Activated CD4-positive, CD25-positive, alpha-beta regulatory T cell (primary cell): ENCODE results near the gene FER.
"Not testable (repeated sequence)": the region's sequence is repeated elsewhere in the genome, so short reads cannot be mapped to it uniquely, and the experiment has no call there.

Experiments
- DNase-seq, 4 experiments: peaks; one replicate each; lab custom pipeline; 2025; lab: John Stamatoyannopoulos, UW

The FER gene

DNA sequence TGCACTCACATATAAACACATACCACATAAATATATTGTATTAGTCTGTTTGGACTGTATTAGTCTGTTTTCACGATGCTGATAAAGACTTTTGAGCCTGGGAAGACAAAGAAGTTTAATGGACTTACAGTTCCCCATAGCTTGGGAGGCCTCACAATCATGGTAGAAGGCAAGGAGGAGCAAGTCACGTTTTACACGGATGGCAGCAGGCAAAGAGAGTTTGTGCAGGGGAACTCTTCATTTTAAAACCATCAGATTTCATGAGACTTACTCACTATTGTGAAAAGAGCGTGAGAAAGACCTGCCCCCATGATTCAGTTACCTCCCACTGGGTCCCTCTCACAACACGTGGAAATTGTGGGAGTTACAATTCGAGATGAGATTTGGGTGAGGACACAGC lies 133.4 kb downstream of the FER start:
- DNase-seq, result no peak

DNA sequence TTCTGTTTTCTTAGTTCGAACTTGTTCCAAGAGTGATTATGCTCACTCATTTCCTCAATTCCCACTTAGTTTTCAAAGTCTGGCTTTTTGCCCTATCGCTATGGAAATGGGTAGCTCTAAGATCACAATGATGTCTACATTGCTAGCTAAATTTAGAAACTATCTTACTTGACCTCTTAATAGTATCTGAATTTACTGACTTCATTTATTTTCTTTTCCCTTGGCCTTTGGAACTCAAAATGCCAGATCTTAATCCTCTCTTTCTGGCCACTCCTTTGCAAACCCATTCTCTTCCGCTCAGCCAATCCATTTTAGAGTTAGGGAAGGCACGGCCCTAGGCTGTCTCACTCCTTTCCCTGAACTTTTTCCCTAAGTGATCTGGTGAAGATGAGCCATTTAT lies 137.0 kb downstream of the FER start:
- DNase-seq, result no peak

DNA sequence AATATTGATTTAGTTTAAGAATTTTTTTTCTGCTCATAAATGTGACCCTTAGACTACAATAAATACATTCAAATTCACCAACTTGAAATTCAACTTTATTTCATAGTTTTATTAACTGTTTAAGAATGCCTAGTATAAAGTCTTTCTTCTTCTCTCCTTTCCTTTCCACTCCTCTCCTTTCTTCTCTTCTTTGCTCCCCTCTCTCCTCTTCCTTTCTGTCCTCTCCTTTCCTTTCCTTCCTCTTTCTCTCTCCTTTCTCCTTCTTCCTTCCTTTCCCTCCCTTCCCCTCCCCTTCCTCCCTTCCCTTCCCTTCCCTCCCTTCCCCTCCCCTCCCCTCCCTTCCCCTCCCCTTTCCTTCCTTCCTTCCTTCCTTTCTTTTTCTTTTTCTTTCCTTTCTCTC lies 150.6 kb downstream of the FER start:
- DNase-seq, result no peak

DNA sequence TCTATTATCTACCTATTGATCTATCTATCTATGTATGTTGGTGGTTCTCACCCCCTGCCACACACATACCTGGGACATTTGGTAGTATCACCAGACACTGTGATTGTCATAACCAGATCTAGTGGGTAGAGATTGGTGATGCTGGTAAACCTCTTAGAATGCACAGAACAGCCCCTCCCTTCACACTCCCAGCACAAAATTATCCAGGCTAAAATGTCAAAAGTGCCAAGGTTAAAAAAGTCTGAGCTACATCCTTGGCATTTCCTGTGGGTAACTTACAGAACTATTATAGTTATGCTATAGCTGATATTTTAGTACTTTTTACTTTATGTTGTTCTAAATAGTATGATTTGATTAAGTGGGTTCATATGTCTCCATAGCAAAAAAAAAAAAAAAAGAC lies 151.0 kb downstream of the FER start:
- DNase-seq, result no peak

DNA sequence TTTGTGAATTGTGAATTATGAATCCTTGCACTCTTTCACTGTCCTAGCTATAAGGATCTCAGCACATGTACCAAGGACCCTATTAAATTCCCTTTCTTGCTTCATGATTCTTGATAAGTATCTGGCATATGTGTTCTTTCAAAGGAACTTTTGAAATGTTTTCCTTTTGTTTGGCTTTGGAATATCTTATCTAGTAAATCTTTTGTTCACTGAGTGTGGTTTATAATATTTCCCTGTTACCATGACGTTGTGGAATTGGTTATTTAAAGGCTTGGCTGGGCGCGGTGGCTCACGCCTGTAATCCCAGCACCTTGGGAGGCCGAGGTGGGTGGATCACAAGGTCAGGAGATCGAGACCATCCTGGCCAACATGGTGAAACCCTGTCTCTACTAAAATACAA lies 151.5 kb downstream of the FER start:
- DNase-seq, result not testable (repeated sequence)

DNA sequence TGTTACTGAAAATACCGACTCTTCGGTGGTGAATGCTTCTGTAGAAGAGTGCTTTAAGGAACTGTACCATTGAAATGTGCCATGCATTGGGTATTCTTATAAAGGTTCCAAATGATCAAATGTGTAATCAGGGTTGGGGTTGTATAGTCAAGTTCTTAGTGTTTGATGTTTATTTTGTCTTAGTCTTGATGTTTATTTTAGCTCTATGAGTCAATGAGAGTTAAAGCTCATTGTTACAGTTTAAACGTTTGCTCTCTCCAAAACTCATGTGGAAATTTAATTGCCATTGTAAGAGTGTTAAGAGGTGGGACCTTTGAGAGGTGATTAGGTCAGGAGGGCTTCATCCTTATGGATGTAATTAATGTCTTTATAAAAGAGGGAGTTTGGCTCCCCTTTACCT lies 153.0 kb downstream of the FER start:
- DNase-seq, result no peak

DNA sequence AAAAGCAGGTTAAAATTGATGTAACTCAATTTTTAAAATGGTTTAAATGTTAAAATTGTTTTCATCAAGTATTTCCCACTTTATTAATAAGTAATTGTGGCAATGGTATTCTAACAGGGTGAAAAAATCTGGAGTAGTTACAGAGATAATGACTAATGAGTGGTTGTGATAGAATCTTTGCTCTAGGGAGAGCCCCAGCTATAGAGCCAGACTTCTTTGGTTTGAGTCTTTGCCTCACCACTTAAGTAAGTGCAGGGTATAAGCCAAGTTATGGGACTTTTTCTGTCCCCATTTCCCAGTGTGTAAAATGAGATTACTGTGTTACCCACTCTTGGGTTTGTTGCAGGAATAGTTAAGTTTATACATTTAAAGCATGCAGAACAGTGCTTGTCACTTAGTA lies 158.1 kb downstream of the FER start:
- DNase-seq, result no peak

DNA sequence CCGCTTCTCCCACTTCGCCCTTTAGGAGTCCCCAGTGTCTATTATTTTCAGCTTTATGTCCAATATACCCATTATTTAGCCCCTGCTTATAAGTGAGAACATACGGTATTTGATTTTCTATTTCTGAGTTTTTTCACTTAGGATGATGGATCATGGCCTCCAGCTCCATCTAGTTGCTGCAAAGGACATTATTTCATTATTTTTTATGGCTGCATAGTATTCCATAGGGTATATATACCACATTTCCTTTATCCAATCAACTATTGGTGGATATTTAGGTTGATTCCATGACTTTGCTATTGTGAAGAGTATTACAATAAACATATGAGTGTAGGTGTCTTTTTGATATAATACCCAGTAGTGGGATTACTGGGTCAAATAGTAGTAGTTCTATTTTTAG lies 162.9 kb downstream of the FER start:
- DNase-seq, result no peak

DNA sequence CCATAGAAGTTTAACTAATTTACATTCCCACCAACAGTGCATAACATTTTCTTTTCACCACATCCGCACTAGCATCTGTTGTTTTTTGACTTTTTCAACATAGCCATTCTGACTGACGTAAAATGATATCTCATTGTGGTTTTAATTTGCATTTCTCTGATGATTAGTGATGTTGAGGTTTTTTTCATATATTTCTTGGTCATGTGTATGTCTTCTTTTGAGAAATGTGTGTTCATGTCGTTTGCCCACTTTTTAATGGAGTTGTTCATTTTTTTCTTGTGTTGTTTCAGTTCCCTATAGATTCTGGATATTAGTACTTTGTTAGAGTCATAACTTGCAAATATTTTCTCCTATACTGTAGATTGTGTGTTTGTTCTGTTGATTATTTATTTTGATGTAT lies 163.4 kb downstream of the FER start:
- no peak for DNase-seq

DNA sequence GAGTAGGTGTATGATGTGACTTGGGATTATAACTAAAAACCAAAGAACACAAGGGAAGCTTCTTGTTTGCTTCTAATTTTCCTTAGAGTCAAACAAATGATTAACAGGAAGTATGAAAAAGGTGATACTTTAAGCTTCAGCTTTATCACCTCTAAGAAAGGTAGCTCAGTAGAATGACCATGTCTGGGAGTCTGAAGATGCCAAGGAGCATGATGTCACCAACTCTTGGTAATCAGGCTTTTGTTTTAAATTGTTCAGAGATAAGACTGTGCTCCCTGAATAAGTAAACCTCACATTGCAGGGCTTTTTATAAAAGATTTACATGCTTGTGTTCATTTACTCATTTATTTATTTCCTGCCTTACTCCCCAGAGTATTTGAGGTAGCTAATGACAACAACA lies 169.9 kb downstream of the FER start:
- no peak for DNase-seq

DNA sequence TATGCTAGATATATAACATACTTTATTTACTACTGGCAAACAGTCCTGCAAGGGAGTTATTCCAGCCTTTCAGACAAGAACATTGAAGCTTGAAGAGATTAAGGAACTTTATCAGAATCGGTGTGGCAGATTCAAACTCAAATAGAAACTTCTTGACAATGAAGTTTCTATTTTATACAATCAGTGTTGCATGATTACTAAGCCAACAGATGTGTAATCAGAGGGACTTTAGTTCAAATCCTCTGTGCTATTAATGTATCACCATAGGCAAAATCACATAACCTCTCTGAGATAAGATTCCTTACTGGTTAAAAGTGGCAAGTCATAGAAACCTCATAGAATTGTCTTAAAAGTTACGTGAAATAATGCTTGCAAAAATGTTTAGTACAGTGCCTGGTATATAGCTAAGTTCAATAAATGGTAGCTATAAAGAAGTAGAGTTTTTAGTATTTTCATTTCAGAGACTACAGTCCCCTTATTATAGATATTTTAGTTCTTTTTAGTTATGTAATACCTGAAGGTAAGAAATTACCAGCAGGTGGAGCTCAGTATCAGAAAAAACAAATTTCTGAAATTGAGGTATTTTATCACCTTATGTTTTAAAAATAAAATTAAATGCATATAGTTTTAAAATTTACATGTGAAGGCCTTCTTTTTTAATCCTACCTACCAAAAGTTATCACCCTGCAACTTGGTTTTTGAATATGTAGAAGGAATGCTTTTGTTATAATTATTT lies 172.1 kb downstream of the FER start:
- DNase-seq, result no peak

DNA sequence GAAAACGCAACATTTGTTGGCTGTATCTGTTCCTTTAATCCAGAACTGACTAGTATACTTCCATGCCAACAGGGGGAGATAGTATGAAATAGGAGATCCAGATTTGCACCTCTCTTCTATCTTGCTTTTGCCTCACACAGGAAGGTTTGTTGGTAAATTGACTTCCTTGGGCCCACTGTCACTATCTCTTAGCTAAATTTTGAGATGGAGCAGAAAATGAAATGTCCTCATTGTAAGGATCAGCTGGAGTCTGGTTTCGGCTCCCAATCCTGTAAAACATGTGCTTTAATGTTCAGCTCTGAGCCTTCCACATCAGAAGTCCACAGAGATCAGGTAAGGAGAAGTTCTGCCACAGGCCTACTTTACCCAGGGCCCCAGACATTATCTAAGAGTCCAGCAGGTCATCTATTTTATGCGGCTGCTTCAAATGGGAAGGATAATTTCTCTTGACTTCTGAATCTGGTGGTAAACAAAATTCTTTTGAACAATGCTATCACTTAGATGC lies 176.8 kb downstream of the FER start:
- no peak for DNase-seq

DNA sequence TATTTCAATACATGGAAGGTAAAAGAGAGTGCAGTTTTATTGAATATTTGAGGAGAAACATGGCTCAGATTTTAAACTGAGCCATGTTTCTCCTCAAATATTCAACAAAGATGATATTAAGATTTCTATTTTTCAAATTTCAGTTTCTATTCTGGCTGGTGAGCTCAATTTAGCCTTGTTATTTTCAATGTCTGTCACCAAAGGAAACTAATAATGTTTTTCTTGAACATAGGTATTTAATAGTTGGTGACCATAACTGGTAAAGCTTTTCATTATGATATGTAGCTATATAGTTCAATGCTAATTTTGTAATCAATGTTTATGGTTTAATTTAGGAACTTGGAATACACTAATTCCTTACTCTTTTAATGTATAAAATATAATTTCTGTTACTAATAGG lies 177.4 kb downstream of the FER start:
- no peak for DNase-seq

DNA sequence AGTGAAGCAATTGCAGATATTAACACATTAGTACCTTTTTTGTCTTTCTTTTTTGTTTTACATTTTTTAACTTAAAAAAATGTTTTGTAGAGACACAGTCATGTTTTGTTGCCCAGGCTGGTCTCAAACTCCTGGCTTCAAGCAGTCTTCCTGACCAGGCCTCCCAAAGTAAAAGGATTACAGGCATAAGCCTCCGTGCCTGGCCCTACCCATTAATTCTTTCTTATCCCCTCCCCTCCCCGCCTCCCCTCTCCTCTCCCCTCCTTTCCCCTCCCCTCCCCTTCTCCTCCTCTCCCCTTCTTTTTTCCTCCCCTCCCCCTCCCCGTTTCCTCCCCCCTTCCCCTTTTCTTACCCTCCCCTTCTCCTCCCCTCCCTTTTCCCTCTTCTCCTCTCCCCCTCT lies 182.4 kb downstream of the FER start:
- no peak for DNase-seq

DNA sequence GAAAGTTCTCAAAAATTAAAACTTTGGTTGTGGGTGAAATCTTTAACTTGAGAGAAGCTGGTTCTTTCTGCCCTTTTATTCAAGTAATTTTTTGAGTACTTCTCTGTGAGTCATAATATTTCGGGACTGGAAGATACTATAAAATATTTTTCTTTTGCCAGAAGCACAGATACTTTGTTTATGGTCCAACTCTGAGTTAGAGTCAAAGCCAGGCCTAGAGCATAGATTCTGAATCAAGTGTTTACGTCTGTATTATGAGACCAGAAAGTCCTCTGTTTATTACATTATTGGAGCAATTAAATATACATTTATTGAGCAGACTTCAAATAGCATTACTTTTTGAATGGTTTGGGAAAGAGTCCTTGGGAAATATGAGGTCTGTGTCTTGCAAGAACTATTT lies 187.9 kb downstream of the FER start:
- no peak for DNase-seq

DNA sequence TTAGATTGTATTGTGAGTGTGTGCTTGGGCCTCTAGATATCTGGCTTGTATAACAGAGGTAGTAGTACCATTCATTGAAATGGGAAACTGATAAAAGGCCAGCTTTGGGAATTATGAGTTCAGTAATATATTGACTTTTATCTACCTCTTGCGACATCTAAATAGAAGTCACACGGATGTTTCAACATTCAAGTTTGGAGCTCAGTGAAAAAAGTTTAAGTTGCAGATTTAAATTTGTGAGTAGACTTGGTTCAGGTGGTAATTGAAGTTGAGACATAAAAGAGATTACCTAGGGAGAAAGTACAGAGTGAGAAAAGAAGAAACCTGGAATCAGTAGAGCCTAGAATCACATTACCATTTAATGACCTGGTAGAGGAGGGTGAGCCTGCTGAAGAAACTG lies 189.5 kb downstream of the FER start:
- no peak for DNase-seq

DNA sequence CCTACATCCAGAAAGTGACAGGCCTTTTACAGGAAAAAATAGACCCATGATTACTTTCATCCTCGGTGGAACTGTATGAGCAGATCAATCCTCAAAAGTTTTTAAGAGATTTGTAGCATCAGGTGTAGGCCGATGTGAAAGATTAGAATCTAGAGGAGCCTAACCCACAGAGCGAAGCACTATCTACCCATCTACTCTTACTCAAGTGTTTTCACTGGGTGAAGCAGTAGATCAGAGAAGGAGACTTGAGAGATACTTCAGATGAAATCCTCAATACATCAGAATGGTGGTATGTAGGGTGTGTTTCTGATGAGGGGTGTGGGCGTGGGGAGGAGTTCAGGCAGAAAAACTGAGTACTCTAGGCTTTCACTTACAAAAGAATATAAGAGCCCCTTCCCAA lies 192.8 kb downstream of the FER start:
- DNase-seq, result no peak

DNA sequence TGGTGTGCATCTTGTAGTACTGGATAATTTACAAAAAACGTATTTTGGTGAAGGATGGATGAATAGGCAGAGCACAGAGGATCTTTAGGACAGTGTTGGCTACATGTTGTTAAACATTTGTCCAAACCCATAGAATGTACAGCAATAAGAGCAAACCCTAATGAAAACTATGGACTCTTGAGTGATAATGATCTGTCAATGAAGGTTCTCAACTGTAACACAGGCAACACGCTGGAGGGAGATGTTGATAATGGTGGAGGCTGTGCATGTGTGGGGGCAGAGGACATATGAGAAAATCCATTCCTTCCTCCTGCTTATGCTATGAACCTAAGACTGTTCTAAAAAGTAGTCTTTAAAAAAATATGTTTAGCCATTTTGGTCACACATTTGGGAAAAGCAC lies 194.0 kb downstream of the FER start:
- no peak for DNase-seq

DNA sequence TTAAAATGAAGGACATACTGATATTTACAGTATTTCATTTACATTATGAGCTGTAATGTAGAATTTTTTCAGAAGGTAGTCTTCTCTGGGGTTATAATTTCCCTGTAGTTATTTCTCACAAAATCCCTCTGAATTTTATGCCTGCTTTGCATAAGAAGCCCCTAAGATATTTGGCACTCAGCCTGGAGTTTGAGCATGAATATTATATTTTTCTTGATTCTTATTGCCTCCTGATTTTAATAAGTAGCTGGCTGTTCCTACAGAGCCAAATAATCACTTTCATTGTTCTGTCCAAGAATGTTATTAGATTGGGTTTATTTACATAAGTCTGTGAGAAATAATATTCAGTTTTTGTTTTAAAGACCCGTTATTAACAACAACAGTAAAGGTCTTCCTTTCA lies 195.0 kb downstream of the FER start:
- DNase-seq, result no peak

DNA sequence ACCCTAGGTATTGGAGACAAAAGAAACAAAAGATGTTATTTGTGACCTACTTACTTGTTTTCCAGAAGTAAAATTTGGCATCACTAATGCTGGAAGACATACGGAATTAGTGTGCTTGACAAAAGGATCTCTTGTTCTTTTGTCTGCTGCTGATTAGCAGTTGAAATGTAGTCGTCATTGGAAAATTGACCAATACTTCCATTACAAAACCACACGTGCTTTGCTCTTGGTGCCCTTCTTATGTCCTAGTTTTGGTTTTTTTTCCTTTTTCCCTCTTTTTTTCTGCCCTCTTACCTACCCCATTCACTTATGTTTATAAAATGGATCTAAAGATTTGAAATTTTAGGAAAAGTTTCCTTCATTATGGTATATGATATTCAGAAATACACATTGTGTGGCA lies 197.4 kb downstream of the FER start:
- no peak for DNase-seq

DNA sequence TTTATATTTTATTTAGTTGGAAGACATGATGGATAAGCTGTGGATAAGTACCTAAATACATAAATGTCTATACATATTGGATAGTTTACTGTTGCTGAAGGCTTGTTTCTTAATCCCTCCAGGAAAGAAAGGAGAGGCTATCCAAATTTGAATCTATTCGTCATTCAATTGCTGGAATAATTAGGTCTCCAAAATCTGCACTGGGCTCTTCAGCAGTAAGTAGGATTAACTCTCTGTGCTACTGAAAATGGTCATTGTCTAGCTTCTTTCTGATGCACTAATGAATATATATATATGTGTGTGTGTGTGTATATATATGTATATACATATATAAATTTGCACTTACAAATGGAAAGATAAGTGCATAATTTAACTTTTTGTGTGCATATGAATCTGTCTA lies 198.3 kb downstream of the FER start:
- DNase-seq, result no peak

DNA sequence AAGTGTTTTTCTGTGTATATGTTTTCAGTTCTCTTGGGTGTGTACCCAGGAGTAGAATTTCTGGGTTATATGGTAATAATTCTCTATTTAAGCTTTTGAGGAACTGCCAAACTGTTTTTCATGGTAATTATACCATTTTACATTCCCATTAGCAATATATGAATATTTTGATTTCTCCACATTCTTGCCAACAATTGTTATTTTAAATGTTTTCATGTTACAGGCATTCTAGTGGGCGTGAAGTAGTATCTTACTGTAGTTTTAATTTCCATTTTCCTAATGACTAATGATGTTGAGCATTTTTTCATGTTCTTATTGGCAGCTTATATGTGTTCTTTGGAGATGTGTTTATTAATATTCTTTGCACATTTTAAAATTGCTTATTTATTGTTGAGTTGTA lies 199.5 kb downstream of the FER start:
- DNase-seq, result no peak

DNA sequence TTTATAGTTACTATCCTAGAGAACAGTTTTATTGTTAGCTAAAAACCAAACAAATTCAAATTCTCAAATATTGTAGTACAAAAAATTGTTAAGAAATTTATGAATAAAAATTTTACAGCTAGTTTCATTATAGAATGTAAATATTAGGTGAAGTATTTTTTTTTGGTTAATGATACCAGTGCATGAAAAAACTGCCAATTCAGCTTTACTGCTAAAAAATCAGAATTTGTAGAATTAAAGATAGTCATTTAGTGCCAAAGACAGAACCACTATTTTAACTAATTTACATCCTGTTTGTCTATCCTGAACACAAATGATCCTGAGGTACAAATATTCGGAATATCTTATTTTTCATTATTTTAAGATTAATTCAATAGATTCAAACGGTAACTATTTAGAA lies 202.6 kb downstream of the FER start:
- no peak for DNase-seq

DNA sequence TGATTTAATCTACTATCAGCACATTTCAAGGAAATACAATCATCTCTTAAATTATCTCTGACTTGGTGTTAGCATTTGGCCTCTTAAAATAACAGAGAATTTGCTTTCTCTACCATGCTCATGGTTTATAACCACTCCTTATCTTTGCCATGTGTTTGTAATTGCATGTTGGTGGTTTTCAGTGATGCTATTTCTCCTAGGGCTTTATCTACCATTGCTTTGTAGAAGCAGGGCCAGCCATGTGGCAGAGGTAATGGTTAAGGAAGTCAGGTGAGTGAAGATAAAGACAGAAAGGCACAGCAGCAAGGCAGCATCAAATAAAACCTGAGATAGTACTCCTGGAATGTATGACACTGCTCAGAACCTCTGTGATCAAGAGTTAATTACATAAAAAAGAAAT lies 206.2 kb downstream of the FER start:
- no peak for DNase-seq

DNA sequence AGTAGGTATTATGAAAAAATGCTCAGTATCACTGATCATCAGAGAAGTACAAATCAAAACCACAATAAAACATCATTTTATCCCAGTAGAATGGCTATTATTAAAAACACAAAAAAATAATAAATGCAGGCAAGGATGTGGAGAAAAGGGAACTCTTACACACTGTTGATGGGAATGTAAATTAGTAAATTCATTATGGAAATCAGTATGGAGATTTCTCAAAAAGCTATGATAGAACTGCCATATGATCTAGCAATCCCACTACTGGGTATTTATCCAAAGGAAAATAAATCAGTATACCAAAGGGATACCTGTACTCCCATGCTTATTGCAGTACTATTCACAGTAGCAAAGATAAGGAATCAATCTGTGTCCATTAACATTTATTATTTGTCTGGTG lies 209.6 kb downstream of the FER start:
- DNase-seq, result no peak
